NCI-H1417 (cell line): ENCODE data around the gene RAB3A.
"Not testable (repeated sequence)": the region's sequence is repeated elsewhere in the genome, so short reads cannot be mapped to it uniquely, and the experiment has no call there.

ENCODE experiments used
- DNase-seq, 3 experiments: peaks; one replicate each; lab custom pipeline; 2025; lab: John Stamatoyannopoulos, UW

Gene RAB3A

GRCh38 chr19:18223860-18224524 lies 20.1 kb upstream of the RAB3A start:
- DNase-seq, result peak in 2 of 3 experiments; percentile 19 to 48

- no peak for DNase-seq
Observed at GRCh38 chr19:18221815-18222725, 18.2 kb upstream of the RAB3A start.

GRCh38 chr19:18220632-18221275 lies 16.9 kb upstream of the RAB3A start:
- peak; percentile 17 to 57 (median 38) for DNase-seq

- no peak for DNase-seq
Observed at GRCh38 chr19:18219911-18220631, 16.2 kb upstream of the RAB3A start.

- no peak for DNase-seq
Observed at GRCh38 chr19:18218600-18218999, 14.8 kb upstream of the RAB3A start.

GRCh38 chr19:18218159-18218558 lies 14.3 kb upstream of the RAB3A start:
- DNase-seq, result no peak

GRCh38 chr19:18216789-18217188 lies 12.9 kb upstream of the RAB3A start:
- DNase-seq, result no peak

GRCh38 chr19:18214779-18215433 lies 11.1 kb upstream of the RAB3A start:
- no peak for DNase-seq

GRCh38 chr19:18211683-18212082 lies 7.8 kb upstream of the RAB3A start:
- DNase-seq, result no peak

- not testable (repeated sequence) for DNase-seq
Observed at GRCh38 chr19:18209912-18210311, 6.1 kb upstream of the RAB3A start.

- peak in 2 of 3 experiments; percentile 7 to 27 for DNase-seq
Observed at GRCh38 chr19:18208098-18208951, 4.5 kb upstream of the RAB3A start.

GRCh38 chr19:18206018-18206417 lies 2.2 kb upstream of the RAB3A start:
- DNase-seq, result no peak

GRCh38 chr19:18205200-18205892 lies 1.5 kb upstream of the RAB3A start:
- peak in 2 of 3 experiments; percentile 36 to 73 for DNase-seq

GRCh38 chr19:18204394-18205199 lies 755 bp upstream of the RAB3A start:
- peak in 2 of 3 experiments; percentile 81 to 91 for DNase-seq

- DNase-seq, result no peak
Observed at GRCh38 chr19:18203408-18203862, 407 bp downstream of the RAB3A start.

- DNase-seq, result peak in 2 of 3 experiments; percentile 66 to 70
Observed at GRCh38 chr19:18202778-18203407, 949 bp downstream of the RAB3A start.

GRCh38 chr19:18202397-18202777 lies 1.5 kb downstream of the RAB3A start:
- no peak for DNase-seq

- DNase-seq, result no peak
Observed at GRCh38 chr19:18198374-18198773, 5.5 kb downstream of the RAB3A start.
